Stimulated activated CD4-positive, alpha-beta T cell treated with anti-CD3 and anti-CD28 coated beads, TNF-alpha, amount 100 ng/mL, for 4 hours (primary cell): ENCODE results near the gene CHEK1.
"Not testable (repeated sequence)": the region's sequence is repeated elsewhere in the genome, so short reads cannot be mapped to it uniquely, and the experiment has no call there.

Experiments
- DNase-seq, 3 experiments: peaks; one replicate each; pipeline ENCODE4 v3.0.0-alpha.2; 2020; ENCODE audit warnings: low read depth in 3 of 3

CHEK1 gene

DNA sequence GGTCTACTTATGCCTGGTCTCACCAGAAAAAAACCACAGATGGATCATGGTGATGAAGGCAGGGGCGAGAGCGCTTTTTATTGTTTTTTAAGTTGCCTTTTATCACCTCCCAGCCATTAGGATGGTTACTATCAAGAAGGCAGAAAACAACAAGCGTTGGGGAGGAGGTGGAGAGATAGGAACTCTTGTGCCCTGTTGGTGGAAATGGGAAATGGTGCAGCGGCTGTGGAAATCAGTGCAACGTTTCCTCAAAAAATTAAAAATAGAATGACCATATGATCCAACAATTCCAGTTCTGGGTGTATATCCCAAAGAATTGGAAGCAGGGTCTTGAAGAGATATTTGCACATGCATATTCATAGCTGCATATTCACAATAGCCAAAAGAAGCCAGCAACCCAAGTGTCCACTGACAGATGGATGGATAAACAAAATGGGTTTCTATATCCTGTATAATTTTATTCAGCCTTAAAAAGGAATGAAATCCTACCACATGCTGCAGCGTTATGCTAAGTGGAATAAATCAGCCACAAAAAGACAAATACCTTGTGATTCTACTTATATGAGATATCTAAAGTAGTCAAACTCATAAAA, 76.2 kb downstream of the CHEK1 start:
- no peak for DNase-seq

DNA sequence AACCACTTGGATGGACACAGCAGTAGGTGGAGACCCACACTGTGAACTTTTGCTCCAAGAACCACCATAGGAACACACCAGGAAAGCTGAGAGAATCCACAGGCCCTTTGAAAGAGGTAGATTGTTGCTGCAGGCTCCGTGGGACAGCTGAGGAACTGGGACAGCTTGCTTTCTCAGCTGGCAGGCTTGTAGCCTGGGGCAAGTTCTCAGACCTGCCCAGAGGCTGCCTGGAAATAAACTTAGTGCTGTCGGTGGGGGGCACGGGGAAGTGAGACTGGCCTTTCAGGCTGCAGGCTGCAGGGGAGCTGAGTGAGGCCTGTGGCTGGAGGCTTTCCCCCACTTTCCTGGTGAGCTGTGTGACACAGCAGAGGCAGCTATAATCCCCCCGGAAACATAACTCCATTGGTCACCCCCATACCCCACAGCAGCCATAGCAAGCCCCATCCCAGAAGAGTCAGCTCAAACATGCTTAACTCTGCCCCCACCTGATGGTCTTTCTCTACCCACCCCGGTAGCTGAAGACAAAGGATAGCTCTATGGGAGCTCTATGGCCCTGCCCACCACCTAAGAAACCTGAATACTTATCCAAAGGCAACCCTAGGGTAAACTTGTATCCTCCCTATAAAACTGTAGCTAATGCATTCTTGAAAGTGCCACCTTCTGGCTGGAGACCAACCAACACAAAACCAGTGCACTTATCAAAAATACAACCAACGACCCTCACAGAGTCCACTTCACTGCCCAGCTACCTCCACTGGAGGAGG, 77.1 kb downstream of the CHEK1 start:
- no peak for DNase-seq

GRCh38 chr11:125704686-125705085, 79.7 kb downstream of the CHEK1 start:
- DNase-seq: not testable (repeated sequence)

DNA sequence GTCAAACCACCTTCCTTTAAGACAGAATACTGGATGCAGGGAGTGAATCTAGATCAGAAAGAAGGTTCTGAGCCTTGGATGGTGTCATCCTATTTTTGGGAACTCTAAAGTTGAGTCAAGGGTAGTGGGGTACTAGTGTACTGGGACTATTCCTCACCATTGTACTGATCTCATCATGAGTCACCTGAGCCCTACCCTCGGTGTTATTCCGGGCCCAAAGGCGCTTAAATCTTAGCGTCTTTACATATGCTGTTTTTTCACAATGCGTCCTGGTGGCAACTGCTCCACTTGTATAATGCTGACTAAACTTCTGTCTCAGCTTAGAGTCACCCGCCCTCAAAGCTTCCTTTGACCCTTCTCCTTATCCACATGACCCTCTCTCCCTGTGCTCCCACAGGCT, 95.8 kb downstream of the CHEK1 start:
- no peak for DNase-seq

DNA sequence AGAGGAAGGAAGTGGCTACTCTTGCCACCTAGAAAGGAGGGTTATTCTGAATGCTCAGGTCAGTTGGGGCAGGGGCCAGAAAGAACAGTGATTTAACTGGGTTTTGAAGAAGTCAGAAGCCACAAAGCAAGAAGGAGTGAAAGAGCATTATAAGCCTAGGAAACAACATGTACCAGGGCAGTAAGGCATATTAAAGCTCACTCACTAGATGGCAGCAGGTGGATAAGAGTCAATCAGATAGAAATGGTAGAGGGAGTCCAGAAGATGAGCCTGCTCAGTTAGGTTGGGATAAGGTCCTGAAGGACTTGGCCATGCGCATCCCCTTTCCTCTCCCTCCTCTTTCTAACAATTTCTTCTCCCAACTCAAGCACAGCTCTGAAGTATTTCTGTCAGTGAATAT, 99.2 kb downstream of the CHEK1 start:
- no peak for DNase-seq
